Smooth muscle cell (in vitro differentiated cells): ENCODE results near the gene ASNSD1. TPM values are rescaled to one million over a fixed set of nuclear protein-coding genes. Genes with fewer than 3 reads are reported as not detected.

Experiments used
- DNase-seq: peaks from one replicate; lab custom pipeline; 2025; ENCODE audit not compliant: unreplicated experiment; lab: John Stamatoyannopoulos, UW
- H2AFZ ChIP-seq: fragments of 200-600 bp; sonication (generic); 2 replicates; pipeline ENCODE4 v1.6.0; 2016; ENCODE audit warnings: antibody characterized with exemption, low read depth, mild to moderate bottlenecking
- H3F3A ChIP-seq: fragments of 200-600 bp; sonication (generic); 2 replicates; pipeline ENCODE4 v1.6.0; 2017; ENCODE audit warnings: antibody characterized with exemption, low read depth
- H3K27ac ChIP-seq: fragments of 200-600 bp; sonication (generic); 2 replicates; pipeline ENCODE4 v1.5.1; 2016; ENCODE audit warnings: low read depth, mild to moderate bottlenecking
- H3K27me3 ChIP-seq: fragments of 200-600 bp; sonication (generic); 2 replicates; pipeline ENCODE4 v1.6.1; 2016; ENCODE audit warnings: low read depth, mild to moderate bottlenecking
- H3K36me3 ChIP-seq: fragments of 200-600 bp; sonication (generic); 2 replicates; pipeline ENCODE4 v1.5.1; 2016; ENCODE audit warnings: low read depth
- H3K4me1 ChIP-seq: fragments of 200-600 bp; sonication (generic); 2 replicates; pipeline ENCODE4 v1.5.1; 2016; ENCODE audit warnings: low read depth
- H3K4me2 ChIP-seq: fragments of 200-600 bp; sonication (generic); 2 replicates; pipeline ENCODE4 v1.6.0; 2016; ENCODE audit warnings: mild to moderate bottlenecking
- H3K4me3 ChIP-seq: fragments of 200-600 bp; sonication (generic); 2 replicates; pipeline ENCODE4 v1.5.1; 2016; ENCODE audit warnings: mild to moderate bottlenecking
- H3K79me2 ChIP-seq: fragments of 200-600 bp; sonication (generic); 2 replicates; pipeline ENCODE4 v1.6.0; 2016; ENCODE audit warnings: low read depth, mild to moderate bottlenecking
- H3K9ac ChIP-seq: fragments of 200-600 bp; sonication (generic); 2 replicates; pipeline ENCODE4 v1.6.0; 2016; ENCODE audit warnings: low read depth
- H3K9me3 ChIP-seq: fragments of 200-600 bp; sonication (generic); replicated peaks from 2 replicates; pipeline ENCODE4 v1.5.1; 2016; ENCODE audit warnings: low read depth
- H4K20me1 ChIP-seq: fragments of 200-600 bp; sonication (generic); 2 replicates; pipeline ENCODE4 v1.6.0; 2016; ENCODE audit warnings: low read depth
- WGBS: methylation state at CpG from one replicate; pipeline ENCODE4 v1.1.7; 2016; ENCODE audit warnings: low lambda C conversion rate; 5-methylcytosine and 5-hydroxymethylcytosine counted together
- polyA plus RNA-seq: library from polyadenylated mRNA; unstranded; fragments of >200 nt; fragmentation: Nextera tagmentation; extraction: Ambion mirVana; gene quantifications from 2 replicates; pipeline ENCODE4 v1.2.1, GENCODE V29; 2016
- total RNA-seq: library from RNA; depleted of rRNA; stranded (reverse); fragments of >200 nt; gene quantifications from 2 replicates; pipeline ENCODE4 v1.2.3, GENCODE V29; 2014
- TF ChIP-seq, protein P1 (sequence below): fragments of 200-600 bp; sonication (generic); IDR thresholded peaks from 2 replicates; pipeline ENCODE4 v1.5.1; 2017; ENCODE audit warnings: borderline replicate concordance, mild to moderate bottlenecking, antibody characterized with exemption; ENCODE audit not compliant: insufficient read depth, poor library complexity, severe bottlenecking

ASNSD1 gene
- total and polyA plus RNA-seq, 2 experiments from 2014 or later = 28.3 to 52.4 TPM

DNA sequence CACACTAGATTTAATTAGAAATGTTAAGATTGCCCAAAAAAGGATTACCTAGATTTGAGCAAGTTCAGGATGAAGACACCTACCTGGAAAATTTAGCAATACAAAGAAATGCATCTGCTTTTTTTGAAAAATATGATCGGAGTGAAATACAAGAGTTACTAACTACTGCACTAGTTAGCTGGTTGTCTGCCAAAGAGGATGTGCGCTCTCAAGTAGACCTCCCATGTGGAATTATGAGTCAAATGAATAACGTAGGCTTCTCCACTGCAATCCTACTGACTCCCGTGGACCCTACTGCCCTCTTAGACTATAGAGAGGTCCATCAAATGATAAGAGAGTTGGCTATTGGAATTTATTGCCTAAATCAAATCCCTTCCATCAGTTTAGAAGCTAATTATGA, 15.2 kb downstream of the ASNSD1 start:
- peaks cover 7% of the 10 kb centered on the region for H3F3A ChIP-seq
- H3K79me2 ChIP-seq = peaks cover 8% of the 10 kb centered on the region
- peaks cover 6% of the 10 kb centered on the region for H3K9me3 ChIP-seq
- no peak overlapping the region for H3K4me2 ChIP-seq
- H2AFZ ChIP-seq = no peak overlapping the region
- H3K36me3 ChIP-seq = no peaks in the 10 kb centered on the region
- H3K27me3 ChIP-seq = no peaks in the 10 kb centered on the region
- WGBS = 95% methylated on average over 4 of the region's 4 CpGs
- H3K4me3 ChIP-seq = no peak overlapping the region
- no peak overlapping the region for H3K27ac ChIP-seq
- H3K9ac ChIP-seq = no peak overlapping the region
- H3K4me1 ChIP-seq = peaks cover 7% of the 10 kb centered on the region
- TF ChIP-seq, protein P1, sequence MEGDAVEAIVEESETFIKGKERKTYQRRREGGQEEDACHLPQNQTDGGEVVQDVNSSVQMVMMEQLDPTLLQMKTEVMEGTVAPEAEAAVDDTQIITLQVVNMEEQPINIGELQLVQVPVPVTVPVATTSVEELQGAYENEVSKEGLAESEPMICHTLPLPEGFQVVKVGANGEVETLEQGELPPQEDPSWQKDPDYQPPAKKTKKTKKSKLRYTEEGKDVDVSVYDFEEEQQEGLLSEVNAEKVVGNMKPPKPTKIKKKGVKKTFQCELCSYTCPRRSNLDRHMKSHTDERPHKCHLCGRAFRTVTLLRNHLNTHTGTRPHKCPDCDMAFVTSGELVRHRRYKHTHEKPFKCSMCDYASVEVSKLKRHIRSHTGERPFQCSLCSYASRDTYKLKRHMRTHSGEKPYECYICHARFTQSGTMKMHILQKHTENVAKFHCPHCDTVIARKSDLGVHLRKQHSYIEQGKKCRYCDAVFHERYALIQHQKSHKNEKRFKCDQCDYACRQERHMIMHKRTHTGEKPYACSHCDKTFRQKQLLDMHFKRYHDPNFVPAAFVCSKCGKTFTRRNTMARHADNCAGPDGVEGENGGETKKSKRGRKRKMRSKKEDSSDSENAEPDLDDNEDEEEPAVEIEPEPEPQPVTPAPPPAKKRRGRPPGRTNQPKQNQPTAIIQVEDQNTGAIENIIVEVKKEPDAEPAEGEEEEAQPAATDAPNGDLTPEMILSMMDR = no peak
- no peaks in the 10 kb centered on the region for H4K20me1 ChIP-seq
- no peak for DNase-seq

DNA sequence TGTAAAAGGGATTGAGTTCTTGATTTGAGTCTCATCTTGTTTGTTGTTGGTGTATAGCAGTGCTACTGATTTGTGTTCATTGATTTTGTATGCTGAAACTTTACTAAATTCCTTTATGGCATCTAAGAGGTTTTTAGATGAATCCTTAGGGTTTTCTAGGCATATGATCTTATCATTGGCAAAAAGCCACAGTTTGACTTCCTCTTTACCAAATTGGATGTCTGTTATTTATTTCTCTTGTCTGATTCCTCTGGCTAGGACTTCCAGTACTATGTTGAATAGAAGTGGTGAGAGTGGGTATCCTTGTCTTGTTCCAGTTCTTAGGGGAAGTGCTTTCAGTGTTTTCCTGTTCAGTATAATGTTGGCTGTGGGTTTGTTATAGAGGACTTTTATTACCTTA, 18.0 kb downstream of the ASNSD1 start:
- H3K9ac ChIP-seq = no peak overlapping the region

DNA sequence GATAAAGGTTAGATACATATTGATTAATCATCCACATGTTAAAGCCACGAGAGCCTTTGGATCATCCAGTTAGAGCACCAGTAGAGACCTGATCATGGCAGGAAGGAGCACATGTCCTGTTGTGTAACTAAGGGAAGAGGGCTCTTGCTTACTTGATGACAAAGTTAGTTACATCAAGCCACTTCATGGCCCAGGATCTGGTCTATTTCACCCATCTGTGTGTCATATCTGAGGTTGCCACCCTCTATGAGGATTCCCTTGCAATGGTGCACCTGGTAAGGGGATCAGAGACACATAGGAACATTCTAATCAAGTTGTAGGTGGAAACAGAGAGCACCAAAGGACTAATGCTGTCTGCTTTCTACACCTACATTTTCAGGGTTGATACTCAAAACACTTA, 19.9 kb downstream of the ASNSD1 start:
- H3K9me3 ChIP-seq = peaks cover 6% of the 10 kb centered on the region
- H3K27ac ChIP-seq = no peak overlapping the region
- no peak overlapping the region for H3K9ac ChIP-seq
- no peaks in the 10 kb centered on the region for H3K4me1 ChIP-seq
- WGBS = 92% methylated on average over 1 of the region's 1 CpG
- no peak for DNase-seq
- no peaks in the 10 kb centered on the region for H3K36me3 ChIP-seq
- H3K79me2 ChIP-seq = peaks cover 7% of the 10 kb centered on the region
- H3K4me2 ChIP-seq = no peak overlapping the region
- H3K27me3 ChIP-seq = no peaks in the 10 kb centered on the region
- no peak overlapping the region for H2AFZ ChIP-seq
- H4K20me1 ChIP-seq = peaks cover 7% of the 10 kb centered on the region
- no peak overlapping the region for H3K4me3 ChIP-seq
- TF ChIP-seq, protein P1 = no peak
- no peaks in the 10 kb centered on the region for H3F3A ChIP-seq

More for the DNA sequence above, 18.0 kb downstream of the ASNSD1 start:
- H3K36me3 ChIP-seq = no peaks in the 10 kb centered on the region
- no peaks in the 10 kb centered on the region for H4K20me1 ChIP-seq
- peaks cover 8% of the 10 kb centered on the region for H3K79me2 ChIP-seq
- no peaks in the 10 kb centered on the region for H3K27me3 ChIP-seq
- no peak for DNase-seq
- peaks cover 7% of the 10 kb centered on the region for H3K4me1 ChIP-seq
- no peak overlapping the region for H2AFZ ChIP-seq
- no peak overlapping the region for H3K4me2 ChIP-seq
- TF ChIP-seq, protein P1 = no peak
- peaks cover 6% of the 10 kb centered on the region for H3K9me3 ChIP-seq
- no peak overlapping the region for H3K27ac ChIP-seq
- no peak overlapping the region for H3K4me3 ChIP-seq
- H3F3A ChIP-seq = no peaks in the 10 kb centered on the region

DNA sequence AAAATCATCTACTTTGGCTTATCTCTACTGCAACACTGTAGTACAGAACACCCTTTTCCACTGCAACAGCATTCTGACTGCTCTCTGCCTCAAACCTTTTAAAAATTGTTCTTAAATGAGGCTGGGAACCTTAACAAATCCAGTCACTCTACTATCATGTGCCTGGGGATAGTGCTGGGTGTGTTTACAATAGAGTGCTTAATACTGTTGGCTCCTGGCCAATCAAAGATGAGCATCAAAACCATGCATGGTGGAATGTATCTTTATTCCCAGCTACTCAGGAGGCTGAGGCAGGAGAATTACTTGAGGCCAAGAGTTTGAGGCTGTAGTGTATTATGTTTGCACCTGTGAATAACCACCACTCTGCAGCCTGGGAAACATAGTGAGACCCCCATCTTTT, 20.6 kb downstream of the ASNSD1 start:
- peaks cover 7% of the 10 kb centered on the region for H4K20me1 ChIP-seq
- no peak overlapping the region for H3K9ac ChIP-seq
- no peak overlapping the region for H3K4me3 ChIP-seq
- H3K27ac ChIP-seq = no peak overlapping the region
- no peak overlapping the region for H2AFZ ChIP-seq
- H3F3A ChIP-seq = no peaks in the 10 kb centered on the region
- TF ChIP-seq, protein P1 = no peak
- H3K27me3 ChIP-seq = no peaks in the 10 kb centered on the region
- no peak overlapping the region for H3K4me2 ChIP-seq
- peaks cover 6% of the 10 kb centered on the region for H3K9me3 ChIP-seq
- no peaks in the 10 kb centered on the region for H3K4me1 ChIP-seq
- DNase-seq = no peak
- no peaks in the 10 kb centered on the region for H3K36me3 ChIP-seq
- no peaks in the 10 kb centered on the region for H3K79me2 ChIP-seq
